Hepatocyte (in vitro differentiated cells): ENCODE measurements around the gene DUOX2.

Experiments used
- CTCF ChIP-seq: fragments of 200-600 bp; sonication (generic); IDR thresholded peaks from 2 replicates; pipeline ENCODE4 v1.5.1; 2016; ENCODE audit warnings: antibody characterized with exemption, mild to moderate bottlenecking; ENCODE audit not compliant: poor library complexity
- EZH2 ChIP-seq: fragments of 200-600 bp; sonication (generic); IDR thresholded peaks from 2 replicates; pipeline ENCODE4 v1.6.1; 2016; ENCODE audit warnings: antibody characterized with exemption, mild to moderate bottlenecking, borderline replicate concordance
- EZH2phosphoT487 ChIP-seq: fragments of 200-600 bp; sonication (generic); IDR thresholded peaks from one replicate; pipeline ENCODE4 v1.6.1; 2018; ENCODE audit warnings: antibody characterized with exemption, mild to moderate bottlenecking, low read depth, moderate library complexity; ENCODE audit not compliant: unreplicated experiment, severe bottlenecking

GRCh38 chr15:45157974-45158373, 44.0 kb upstream of the DUOX2 start:
- TF ChIP-seq CTCF (no peak), EZH2phosphoT487 (no peak), EZH2 (no peak)
